ENCODE measurements around the gene TNRC18.

Gene TNRC18

GRCh38 chr7:5377279-5377678 lies 46.4 kb downstream of the TNRC18 start:
- Histone ChIP-seq H4K20me1 (ENCODE audit: insufficient read depth, low read length) (peaks cover 71% of the 10 kb centered on the region), H3K79me2 (ENCODE audit: insufficient read depth, low read length) (peaks cover 53% of the 10 kb centered on the region), H3K9me3 (ENCODE audit: insufficient read depth, low read length, severe bottlenecking) (no peaks in the 10 kb centered on the region), H3K36me3 (ENCODE audit: insufficient read depth, low read length) (peaks cover 70% of the 10 kb centered on the region), H2AFZ (ENCODE audit: low read depth, low read length) (no peak overlapping the region), H3K9ac (ENCODE audit: low read depth, low read length) (no peak overlapping the region), H3K4me2 (ENCODE audit: insufficient read depth, low read length) (no peak overlapping the region), H3K4me1 (ENCODE audit: insufficient read depth, low read length) (no peaks in the 10 kb centered on the region), H3K4me3 (ENCODE audit: low read depth in 1 of 2, low read length in 2 of 2) (no peak overlapping the region), H3K27ac (ENCODE audit: low read length) (no peak overlapping the region), H3K27me3 (ENCODE audit: insufficient read depth, low read length, poor library complexity) (no peaks in the 10 kb centered on the region)
- ATAC-seq (ENCODE audit: insufficient read depth, low read depth) = no peak
- no peak for DNase-seq
- TF ChIP-seq EZH2 (IDR thresholded peaks at IDR 0.05; ENCODE audit: borderline replicate concordance, low read depth, low read length, severe bottlenecking) = no peak
- TF ChIP-seq CTCF (IDR thresholded peaks at IDR 0.05; ENCODE audit: borderline replicate concordance, extremely low read depth, low read length, poor library complexity, severe bottlenecking) = no peak

GRCh38 chr7:5375925-5376324 lies 47.7 kb downstream of the TNRC18 start:
- Histone ChIP-seq H3K4me2 (ENCODE audit: insufficient read depth, low read length) (no peak overlapping the region), H3K9ac (ENCODE audit: low read depth, low read length) (no peak overlapping the region), H3K9me3 (ENCODE audit: insufficient read depth, low read length, severe bottlenecking) (no peaks in the 10 kb centered on the region), H3K27ac (ENCODE audit: low read length) (no peak overlapping the region), H2AFZ (ENCODE audit: low read depth, low read length) (no peak overlapping the region), H3K4me3 (ENCODE audit: low read depth in 1 of 2, low read length in 2 of 2) (no peak overlapping the region), H3K4me1 (ENCODE audit: insufficient read depth, low read length) (no peaks in the 10 kb centered on the region), H3K36me3 (ENCODE audit: insufficient read depth, low read length) (peaks cover 77% of the 10 kb centered on the region), H3K79me2 (ENCODE audit: insufficient read depth, low read length) (peaks cover 45% of the 10 kb centered on the region), H4K20me1 (ENCODE audit: insufficient read depth, low read length) (peaks cover 67% of the 10 kb centered on the region), H3K27me3 (ENCODE audit: insufficient read depth, low read length, poor library complexity) (no peaks in the 10 kb centered on the region)
- DNase-seq (peak; percentile 11), ATAC-seq (ENCODE audit: insufficient read depth, low read depth) (no peak)
- no peak for TF ChIP-seq EZH2 (IDR thresholded peaks at IDR 0.05; ENCODE audit: borderline replicate concordance, low read depth, low read length, severe bottlenecking)
- TF ChIP-seq CTCF (IDR thresholded peaks at IDR 0.05; ENCODE audit: borderline replicate concordance, extremely low read depth, low read length, poor library complexity, severe bottlenecking) = no peak

GRCh38 chr7:5374464-5374863 lies 49.2 kb downstream of the TNRC18 start:
- H3K27me3 ChIP-seq (ENCODE audit: insufficient read depth, low read length, poor library complexity) = no peaks in the 10 kb centered on the region
- peaks cover 55% of the 10 kb centered on the region for H4K20me1 ChIP-seq (ENCODE audit: insufficient read depth, low read length)
- no peak overlapping the region for H3K9ac ChIP-seq (ENCODE audit: low read depth, low read length)
- H3K4me2 ChIP-seq (ENCODE audit: insufficient read depth, low read length) = no peak overlapping the region
- TF ChIP-seq EZH2 (IDR thresholded peaks at IDR 0.05; ENCODE audit: borderline replicate concordance, low read depth, low read length, severe bottlenecking) (no peak), CTCF (IDR thresholded peaks at IDR 0.05; ENCODE audit: borderline replicate concordance, extremely low read depth, low read length, poor library complexity, severe bottlenecking) (no peak)
- peaks cover 37% of the 10 kb centered on the region for H3K79me2 ChIP-seq (ENCODE audit: insufficient read depth, low read length)
- no peak overlapping the region for H2AFZ ChIP-seq (ENCODE audit: low read depth, low read length)
- H3K4me3 ChIP-seq (ENCODE audit: low read depth in 1 of 2, low read length in 2 of 2) = no peak overlapping the region
- H3K36me3 ChIP-seq (ENCODE audit: insufficient read depth, low read length) = peaks cover 78% of the 10 kb centered on the region
- ATAC-seq (ENCODE audit: insufficient read depth, low read depth) = no peak
- no peaks in the 10 kb centered on the region for H3K9me3 ChIP-seq (ENCODE audit: insufficient read depth, low read length, severe bottlenecking)
- no peak for DNase-seq
- no peaks in the 10 kb centered on the region for H3K4me1 ChIP-seq (ENCODE audit: insufficient read depth, low read length)
- H3K27ac ChIP-seq (ENCODE audit: low read length) = no peak overlapping the region

- no peak for ATAC-seq (ENCODE audit: insufficient read depth, low read depth)
- no peak overlapping the region for H3K4me3 ChIP-seq (ENCODE audit: low read depth in 1 of 2, low read length in 2 of 2)
These were observed 50.3 kb downstream of the TNRC18 start for GRCh38 chr7:5373300-5373699.

More at GRCh38 chr7:5373300-5373699, 50.3 kb downstream of the TNRC18 start:
- Histone ChIP-seq H3K27ac (ENCODE audit: low read length) (no peak overlapping the region), H4K20me1 (ENCODE audit: insufficient read depth, low read length) (peaks cover 62% of the 10 kb centered on the region), H3K4me2 (ENCODE audit: insufficient read depth, low read length) (no peak overlapping the region), H3K9me3 (ENCODE audit: insufficient read depth, low read length, severe bottlenecking) (no peaks in the 10 kb centered on the region), H3K27me3 (ENCODE audit: insufficient read depth, low read length, poor library complexity) (no peaks in the 10 kb centered on the region), H3K4me1 (ENCODE audit: insufficient read depth, low read length) (no peaks in the 10 kb centered on the region), H3K9ac (ENCODE audit: low read depth, low read length) (no peak overlapping the region), H2AFZ (ENCODE audit: low read depth, low read length) (no peak overlapping the region), H3K36me3 (ENCODE audit: insufficient read depth, low read length) (peaks cover 86% of the 10 kb centered on the region), H3K79me2 (ENCODE audit: insufficient read depth, low read length) (peaks cover 36% of the 10 kb centered on the region)
- DNase-seq = no peak
- TF ChIP-seq EZH2 (IDR thresholded peaks at IDR 0.05; ENCODE audit: borderline replicate concordance, low read depth, low read length, severe bottlenecking) (no peak), CTCF (IDR thresholded peaks at IDR 0.05; ENCODE audit: borderline replicate concordance, extremely low read depth, low read length, poor library complexity, severe bottlenecking) (no peak)

Measured in DND-41 (cell line).